ENCODE data around the gene ESYT2.

ESYT2 gene

DNA sequence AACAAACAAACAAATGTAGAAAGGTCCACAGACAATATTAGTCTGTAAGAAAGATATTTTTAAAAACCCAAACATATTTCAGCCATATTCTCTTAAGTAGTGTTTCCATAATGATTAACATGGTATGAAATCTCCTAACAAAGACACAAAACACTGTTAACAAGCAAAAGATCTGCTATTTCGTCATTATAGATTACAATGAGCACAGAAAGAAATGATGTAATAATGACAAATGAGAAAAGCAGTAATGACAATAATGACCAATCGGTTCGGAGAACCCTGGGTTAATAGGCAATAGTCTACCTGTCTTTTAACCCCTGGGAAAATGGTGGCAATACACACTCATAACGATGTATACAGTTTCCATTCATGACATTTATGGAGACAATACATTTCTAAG lies 85.2 kb downstream of the ESYT2 start:
- DNase-seq (ENCODE audit: low read depth in 1 of 2, low spot score in 1 of 2), result no peak
- in situ Hi-C loops (cut with HindIII; ENCODE audit: low pct_unique_long_range_greater_than_20kb, low sequenced_read_pairs), result no loop called here
- TF ChIP-seq JUND (IDR thresholded peaks at IDR 0.05; ENCODE audit: low read depth), result no peak

GRCh38 chr7:158743219-158743618 lies 86.1 kb downstream of the ESYT2 start:
- TF ChIP-seq JUND (IDR thresholded peaks at IDR 0.05; ENCODE audit: low read depth), result no peak
- in situ Hi-C loops (cut with HindIII; ENCODE audit: low pct_unique_long_range_greater_than_20kb, low sequenced_read_pairs), result no loop called here
- DNase-seq (ENCODE audit: low read depth in 1 of 2, low spot score in 1 of 2), result no peak

DNA sequence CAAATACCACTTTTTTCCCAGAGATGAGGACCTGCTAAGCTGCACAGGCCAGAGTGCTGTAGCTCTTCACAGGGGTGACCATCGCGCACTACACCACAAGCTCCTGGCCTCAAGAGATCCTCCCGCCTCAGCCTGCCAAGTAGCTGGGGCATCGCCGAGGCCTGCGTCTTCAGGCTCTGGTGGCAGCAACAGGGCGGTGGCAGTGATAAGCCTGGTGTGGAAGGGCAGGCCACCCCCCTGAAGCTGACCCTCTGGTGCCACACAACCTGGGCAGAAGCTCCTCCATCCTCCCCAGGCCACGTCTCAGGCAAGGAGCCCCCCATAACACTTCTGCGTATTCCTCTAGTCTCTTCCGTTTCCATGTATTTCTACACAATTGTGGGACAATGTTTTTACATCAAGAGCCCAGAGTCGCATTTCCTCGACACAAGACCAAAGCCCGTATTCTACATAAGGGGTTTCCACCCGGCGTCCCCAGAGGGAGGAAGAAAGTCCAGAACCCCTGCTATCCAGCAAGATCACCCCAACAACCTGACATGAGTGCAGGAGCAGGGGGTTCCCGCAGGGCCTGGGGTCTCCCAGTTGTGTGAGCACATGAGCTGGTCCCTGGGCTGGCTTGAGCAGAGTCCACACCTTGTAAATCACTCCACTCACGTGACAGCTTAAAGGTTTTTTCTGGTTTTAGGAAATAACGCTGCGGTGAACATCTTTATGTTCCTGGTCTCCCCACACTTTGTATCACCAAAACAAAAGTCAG lies 87.1 kb downstream of the ESYT2 start:
- in situ Hi-C loops (cut with HindIII; ENCODE audit: low pct_unique_long_range_greater_than_20kb, low sequenced_read_pairs), result no loop called here
- no peak for TF ChIP-seq JUND (IDR thresholded peaks at IDR 0.05; ENCODE audit: low read depth)
- DNase-seq (ENCODE audit: low read depth in 1 of 2, low spot score in 1 of 2), result no peak

DNA sequence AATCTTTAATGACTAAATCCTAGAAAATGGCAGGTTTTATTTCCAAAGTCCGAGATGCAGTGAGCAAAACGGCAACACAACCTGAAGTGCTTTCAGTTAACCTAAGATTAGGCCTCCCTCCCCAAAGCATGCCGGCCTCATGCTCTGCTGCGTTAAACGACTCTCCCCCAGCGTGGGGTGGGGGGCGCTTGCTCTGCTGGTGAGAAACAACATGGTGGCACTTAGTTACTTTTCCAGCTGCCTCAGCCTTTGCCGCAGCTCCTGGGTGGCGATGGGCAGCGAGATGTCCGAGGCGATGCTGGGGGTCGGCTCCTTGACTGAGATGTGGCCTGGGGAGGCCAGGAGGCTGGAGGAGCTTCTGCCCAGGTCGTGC lies 88.0 kb downstream of the ESYT2 start:
- in situ Hi-C loops (cut with HindIII; ENCODE audit: low pct_unique_long_range_greater_than_20kb, low sequenced_read_pairs), result no loop called here
- TF ChIP-seq JUND (IDR thresholded peaks at IDR 0.05; ENCODE audit: low read depth), result no peak
- DNase-seq (ENCODE audit: low read depth in 1 of 2, low spot score in 1 of 2), result no peak

DNA sequence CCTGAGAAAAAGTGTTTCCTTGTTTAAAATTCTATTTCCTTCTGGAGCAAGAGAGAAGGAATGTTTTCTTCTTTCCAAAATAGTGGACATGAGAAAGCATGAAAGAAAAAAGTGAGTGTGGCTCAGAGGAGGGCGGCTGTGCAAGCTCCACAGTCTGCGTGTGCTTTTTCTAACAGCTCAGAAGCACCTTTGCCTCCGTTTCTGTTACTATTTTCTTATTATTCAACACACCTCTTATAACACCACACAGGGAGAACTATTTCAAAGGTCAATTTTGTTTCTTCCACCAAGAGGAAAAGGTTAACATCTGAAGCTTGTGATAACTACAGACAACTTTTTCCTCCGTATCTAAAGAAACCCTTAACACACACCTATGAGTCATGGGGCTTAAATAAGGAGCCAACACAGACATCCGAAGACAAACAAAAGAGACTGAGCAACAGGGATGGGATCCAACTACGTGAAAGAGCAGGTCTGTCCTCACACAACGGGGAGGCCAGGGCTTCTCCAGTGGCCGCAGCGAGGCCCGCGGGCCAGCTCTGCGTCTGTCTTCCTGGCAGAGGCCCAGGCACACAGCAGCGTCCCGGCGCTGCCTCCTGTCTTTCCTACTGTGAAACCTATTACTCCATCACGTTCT lies 88.5 kb downstream of the ESYT2 start:
- in situ Hi-C loops (cut with HindIII; ENCODE audit: low pct_unique_long_range_greater_than_20kb, low sequenced_read_pairs), result no loop called here
- no peak for TF ChIP-seq JUND (IDR thresholded peaks at IDR 0.05; ENCODE audit: low read depth)
- no peak for DNase-seq (ENCODE audit: low read depth in 1 of 2, low spot score in 1 of 2)

- in situ Hi-C loops (cut with HindIII; ENCODE audit: low pct_unique_long_range_greater_than_20kb, low sequenced_read_pairs), result no loop called here
- no peak for DNase-seq (ENCODE audit: low read depth in 1 of 2, low spot score in 1 of 2)
- TF ChIP-seq JUND (IDR thresholded peaks at IDR 0.05; ENCODE audit: low read depth), result no peak
These were observed 89.2 kb downstream of the ESYT2 start for GRCh38 chr7:158740013-158740656.

DNA sequence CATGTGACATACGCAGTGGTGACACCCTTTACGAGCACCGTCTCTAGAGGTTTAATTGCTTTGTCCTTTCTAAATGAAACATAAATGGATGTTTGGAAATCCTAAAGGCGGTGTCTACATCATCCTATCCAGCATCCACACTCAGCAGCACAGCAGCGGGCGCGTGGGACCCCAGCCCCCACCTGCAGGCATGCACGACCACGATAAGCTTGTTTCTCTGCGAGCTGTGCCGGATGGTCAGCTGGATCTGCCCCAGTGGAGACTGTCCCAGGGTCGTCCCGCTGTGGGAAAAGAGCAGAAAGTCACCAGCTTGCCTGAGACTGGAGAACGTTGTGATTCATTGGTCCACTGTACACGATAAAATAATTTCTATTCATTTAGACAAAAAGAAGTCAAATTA lies 90.5 kb downstream of the ESYT2 start:
- no peak for TF ChIP-seq JUND (IDR thresholded peaks at IDR 0.05; ENCODE audit: low read depth)
- in situ Hi-C loops (cut with HindIII; ENCODE audit: low pct_unique_long_range_greater_than_20kb, low sequenced_read_pairs), result no loop called here

GRCh38 chr7:158737064-158737695 lies 92.1 kb downstream of the ESYT2 start:
- no peak for TF ChIP-seq JUND (IDR thresholded peaks at IDR 0.05; ENCODE audit: low read depth)
- DNase-seq (ENCODE audit: low read depth in 1 of 2, low spot score in 1 of 2), result no peak
- in situ Hi-C loops (cut with HindIII; ENCODE audit: low pct_unique_long_range_greater_than_20kb, low sequenced_read_pairs), result no loop called here

More for the DNA sequence above, 90.5 kb downstream of the ESYT2 start:
- no peak for DNase-seq (ENCODE audit: low read depth in 1 of 2, low spot score in 1 of 2)

DNA sequence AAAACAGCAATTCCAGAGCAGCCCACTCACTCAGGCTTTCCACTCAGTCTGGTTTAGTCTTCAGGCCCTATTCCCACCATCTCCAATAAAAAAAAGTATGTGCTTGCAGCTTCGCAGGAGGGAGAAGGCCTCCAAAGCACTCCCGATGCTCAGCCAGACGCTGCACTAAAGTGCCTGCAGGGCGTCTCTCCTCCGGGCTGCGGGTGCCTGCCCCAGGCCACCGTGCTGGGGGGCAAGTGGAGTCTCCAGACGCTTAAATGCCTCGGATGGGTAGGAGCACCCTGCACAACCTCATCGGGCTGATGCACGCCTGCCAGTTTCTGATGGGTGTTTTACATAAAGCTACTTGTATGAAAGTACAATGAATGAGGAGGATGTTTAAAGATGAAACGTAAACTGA lies 93.4 kb downstream of the ESYT2 start:
- TF ChIP-seq JUND (IDR thresholded peaks at IDR 0.05; ENCODE audit: low read depth), result no peak
- in situ Hi-C loops (cut with HindIII; ENCODE audit: low pct_unique_long_range_greater_than_20kb, low sequenced_read_pairs), result no loop called here
- no peak for DNase-seq (ENCODE audit: low read depth in 1 of 2, low spot score in 1 of 2)

DNA sequence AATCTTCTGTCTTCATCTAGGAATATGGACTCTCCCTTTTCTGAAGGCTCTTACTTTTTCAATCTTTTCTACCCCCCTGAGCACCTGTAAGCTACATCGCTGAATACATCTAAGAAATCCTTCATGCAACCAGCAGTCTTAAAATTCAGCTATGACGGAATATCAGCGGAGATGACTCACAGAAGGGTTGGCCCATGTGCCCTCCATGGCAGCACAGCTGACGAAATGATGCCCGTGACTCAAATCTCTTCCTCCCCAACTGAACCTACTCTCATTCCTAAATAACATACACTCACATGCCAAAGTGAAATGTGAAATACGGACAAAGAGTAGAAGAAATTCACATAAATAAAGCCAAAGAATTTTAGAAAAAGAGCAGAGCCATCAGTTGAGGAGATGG lies 94.4 kb downstream of the ESYT2 start:
- DNase-seq (ENCODE audit: low read depth in 1 of 2, low spot score in 1 of 2), result no peak
- no peak for TF ChIP-seq JUND (IDR thresholded peaks at IDR 0.05; ENCODE audit: low read depth)
- in situ Hi-C loops (cut with HindIII; ENCODE audit: low pct_unique_long_range_greater_than_20kb, low sequenced_read_pairs), result no loop called here

- in situ Hi-C loops (cut with HindIII; ENCODE audit: low pct_unique_long_range_greater_than_20kb, low sequenced_read_pairs), result no loop called here
- TF ChIP-seq JUND (IDR thresholded peaks at IDR 0.05; ENCODE audit: low read depth), result no peak
- DNase-seq (ENCODE audit: low read depth in 1 of 2, low spot score in 1 of 2), result no peak
These were observed 95.4 kb downstream of the ESYT2 start for GRCh38 chr7:158733775-158734494.

DNA sequence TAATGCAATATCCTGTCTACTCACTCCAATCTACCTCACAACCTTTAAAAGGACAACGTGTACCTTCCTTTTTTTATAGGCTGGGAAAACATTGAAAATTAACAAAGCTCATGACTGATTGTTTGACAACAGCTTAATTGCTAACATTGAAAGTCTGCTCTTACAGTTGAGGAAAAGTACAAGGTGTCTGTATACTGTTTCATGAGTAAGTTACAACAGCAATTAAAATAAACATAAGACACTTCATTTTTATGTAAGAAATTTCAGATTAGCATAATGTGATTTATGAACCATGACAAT lies 96.1 kb downstream of the ESYT2 start:
- TF ChIP-seq JUND (IDR thresholded peaks at IDR 0.05; ENCODE audit: low read depth), result no peak
- no peak for DNase-seq (ENCODE audit: low read depth in 1 of 2, low spot score in 1 of 2)
- in situ Hi-C loops (cut with HindIII; ENCODE audit: low pct_unique_long_range_greater_than_20kb, low sequenced_read_pairs), result no loop called here

Data from T47D (cell line).